HG03025 (cell line): Measurements from ENCODE around the gene OR6C4.
"Not testable (repeated sequence)": the region's sequence is repeated elsewhere in the genome, so short reads cannot be mapped to it uniquely, and the experiment has no call there.

ENCODE experiments used
- ATAC-seq: cut with Tn5 transposase; IDR thresholded peaks from one replicate; pipeline ENCODE4 v1.9.1; 2021; ENCODE audit warnings: mild to moderate bottlenecking, moderate library complexity; ENCODE audit not compliant: unreplicated experiment, low FRiP score

The OR6C4 gene

GRCh38 chr12:55549302-55549701, at the start of gene OR6C4:
TSS of gene OR6C4 (plus strand) at chr12:55549602. CDS start at chr12:55551227, 1,625 bp downstream.
- ATAC-seq, result no peak

- no peak for ATAC-seq
Observed at GRCh38 chr12:55499810-55500252, 49.6 kb upstream of the OR6C4 start.

DNA sequence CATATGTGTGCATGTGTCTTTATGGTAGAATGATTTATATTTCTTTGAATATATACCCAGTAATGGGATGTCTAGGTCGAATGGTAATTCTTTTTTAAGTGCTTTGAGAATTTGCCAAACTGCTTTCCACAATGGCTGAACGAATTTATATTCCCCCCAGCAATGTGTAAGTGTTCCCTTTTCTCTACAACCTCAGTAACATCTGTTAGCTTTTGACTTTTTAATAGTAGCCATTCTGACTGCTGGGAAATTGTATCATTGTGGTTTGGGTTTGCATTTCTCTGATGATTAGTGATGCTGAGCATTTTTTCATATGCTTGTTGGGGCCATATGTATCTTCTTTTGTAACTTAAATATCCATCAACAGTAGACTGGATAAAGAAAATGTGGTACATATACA, 47.8 kb upstream of the OR6C4 start:
- ATAC-seq, result no peak

GRCh38 chr12:55515696-55516095, 33.7 kb upstream of the OR6C4 start:
- no peak for ATAC-seq

DNA sequence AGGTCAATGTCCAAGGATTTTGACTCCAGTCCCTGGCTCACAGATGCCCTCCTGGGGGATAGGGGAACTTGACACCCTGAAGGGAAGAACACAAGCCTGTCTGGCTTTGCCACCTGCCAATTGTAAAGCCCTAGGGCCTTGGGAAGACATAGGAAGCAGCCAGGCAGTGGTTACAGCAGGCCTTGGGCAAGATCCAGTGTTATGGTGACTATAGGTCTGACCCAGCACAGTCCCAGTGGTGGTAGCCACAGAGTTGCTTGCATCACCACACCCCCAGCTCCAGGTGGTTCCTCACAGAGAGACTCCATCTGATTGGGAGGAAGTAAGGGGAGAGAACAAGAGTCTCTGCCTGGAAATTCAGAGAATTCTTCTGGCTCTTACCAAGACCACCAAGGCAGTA, 33.0 kb upstream of the OR6C4 start:
- no peak for ATAC-seq

- not testable (repeated sequence) for ATAC-seq
Observed at GRCh38 chr12:55548235-55548634, 1.2 kb upstream of the OR6C4 start.

GRCh38 chr12:55548756-55549155, 646 bp upstream of the OR6C4 start:
- ATAC-seq, result no peak

- no peak for ATAC-seq
Observed at GRCh38 chr12:55554296-55554695, 4.9 kb downstream of the OR6C4 start.

- not testable (repeated sequence) for ATAC-seq
Observed at GRCh38 chr12:55570060-55570459, 20.7 kb downstream of the OR6C4 start.

DNA sequence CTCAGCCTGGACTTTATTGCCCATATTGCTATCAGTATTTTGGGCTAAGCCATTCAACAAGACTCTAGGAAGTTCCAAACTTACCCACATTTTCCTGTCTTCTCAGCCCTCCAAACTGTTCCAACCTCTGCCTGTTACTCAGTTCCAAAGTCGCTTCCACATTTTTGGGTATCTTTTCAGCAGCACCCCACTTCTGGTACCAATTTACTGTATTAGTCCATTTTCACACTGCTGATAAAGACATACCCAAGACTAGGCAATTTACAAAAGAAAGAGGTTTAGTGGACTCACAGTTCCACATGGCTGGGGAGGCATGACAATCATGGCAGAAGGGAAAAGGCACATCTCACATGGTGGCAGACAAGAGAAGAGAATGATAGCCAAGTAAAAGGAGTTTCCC, 21.3 kb downstream of the OR6C4 start:
- not testable (repeated sequence) for ATAC-seq

DNA sequence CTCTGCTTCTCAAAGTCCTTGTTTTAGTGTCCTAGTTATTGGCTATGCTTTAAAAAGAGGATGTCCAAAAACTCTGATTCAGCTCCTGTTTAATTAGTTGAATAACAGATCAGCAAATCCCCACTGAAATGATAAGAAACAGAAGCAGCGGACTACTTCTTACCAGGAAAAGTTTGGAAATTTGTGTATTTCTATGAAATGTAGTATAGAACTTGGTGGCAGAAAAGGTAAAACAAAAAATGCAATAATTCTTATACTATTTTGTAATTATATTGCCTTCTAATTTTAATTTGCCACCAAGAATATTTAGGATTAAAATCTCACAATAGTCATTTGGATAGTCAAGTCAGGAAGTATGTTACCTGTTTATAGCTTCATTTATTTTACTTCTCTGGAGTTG, 22.8 kb downstream of the OR6C4 start, which contains the start of gene OR2AP1:
OR2AP1 (plus strand) TSS at position 301 of the 400 bp plus-strand sequence. CDS start 1,947 bp downstream, outside the sequence.
- no peak for ATAC-seq

- no peak for ATAC-seq
Observed at GRCh38 chr12:55582066-55582465, 32.7 kb downstream of the OR6C4 start.

DNA sequence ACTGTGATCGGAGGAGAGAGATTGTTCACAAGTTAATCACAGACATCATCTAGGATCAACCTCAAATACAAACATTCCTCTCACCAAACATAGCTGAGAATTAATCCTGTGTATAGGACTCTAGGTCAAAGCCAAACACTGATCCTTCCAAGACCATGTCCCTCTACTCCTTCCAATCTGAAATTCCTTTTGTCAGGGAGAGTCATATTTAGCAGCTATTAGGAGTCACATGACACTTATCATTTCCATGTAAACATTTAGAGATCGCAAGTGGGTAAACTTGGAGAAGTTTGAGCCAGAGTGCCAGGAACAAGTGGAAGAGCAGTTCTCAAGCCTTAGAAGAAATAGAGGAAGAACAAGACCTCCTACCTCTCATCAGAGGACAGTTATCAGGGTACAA, 36.4 kb downstream of the OR6C4 start:
- no peak for ATAC-seq

- not testable (repeated sequence) for ATAC-seq
Observed at GRCh38 chr12:55590152-55590551, 40.8 kb downstream of the OR6C4 start.
